ENCODE results near the gene C1orf35.

C1orf35 gene

DNA sequence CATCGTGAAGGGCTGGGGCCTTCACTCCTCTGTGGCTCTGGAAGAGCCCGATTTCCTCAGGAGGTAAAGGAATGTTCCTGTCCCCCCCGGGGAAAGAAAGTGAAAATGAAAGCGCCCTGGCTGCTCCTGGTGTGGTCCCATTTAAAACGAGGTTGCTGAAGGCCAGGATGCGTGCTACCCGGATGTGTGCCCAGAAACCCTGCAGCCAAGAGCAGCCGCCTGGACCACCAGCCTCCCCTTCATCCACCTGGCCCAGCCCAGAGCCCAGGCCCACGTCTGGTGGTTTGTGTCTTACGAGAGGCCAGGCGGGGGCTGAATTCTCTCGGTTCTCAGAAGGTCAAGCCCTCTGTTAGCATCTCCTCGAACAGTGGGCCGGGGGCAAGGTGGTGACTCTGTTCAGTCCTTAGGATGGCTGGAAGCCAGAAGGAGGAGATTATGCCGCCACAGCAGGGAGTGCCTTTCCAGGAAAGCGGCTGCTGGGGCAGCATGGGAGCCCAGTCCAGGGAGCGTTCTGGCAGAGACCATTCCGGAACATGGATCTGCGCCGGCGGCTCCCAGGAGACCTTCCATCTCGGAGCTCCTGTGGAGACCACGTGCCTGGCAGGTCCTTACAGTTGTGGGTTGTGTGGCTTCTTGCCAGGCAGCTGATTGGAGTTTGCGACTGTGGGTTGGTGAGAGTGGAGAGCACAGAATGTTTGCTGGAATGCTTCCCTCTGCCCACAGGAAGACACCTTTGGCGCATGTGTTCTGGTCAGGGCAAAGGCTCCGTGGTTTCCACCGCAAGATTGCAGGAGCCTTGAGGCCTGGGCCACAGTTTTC, 38.3 kb upstream of the C1orf35 start:
- 0 out of 2 replicates have a peak, but pooled peaks have one; percentile 13 for TF ChIP-seq ZFX (IDR thresholded peaks at IDR 0.05)
- TF ChIP-seq, protein P1, sequence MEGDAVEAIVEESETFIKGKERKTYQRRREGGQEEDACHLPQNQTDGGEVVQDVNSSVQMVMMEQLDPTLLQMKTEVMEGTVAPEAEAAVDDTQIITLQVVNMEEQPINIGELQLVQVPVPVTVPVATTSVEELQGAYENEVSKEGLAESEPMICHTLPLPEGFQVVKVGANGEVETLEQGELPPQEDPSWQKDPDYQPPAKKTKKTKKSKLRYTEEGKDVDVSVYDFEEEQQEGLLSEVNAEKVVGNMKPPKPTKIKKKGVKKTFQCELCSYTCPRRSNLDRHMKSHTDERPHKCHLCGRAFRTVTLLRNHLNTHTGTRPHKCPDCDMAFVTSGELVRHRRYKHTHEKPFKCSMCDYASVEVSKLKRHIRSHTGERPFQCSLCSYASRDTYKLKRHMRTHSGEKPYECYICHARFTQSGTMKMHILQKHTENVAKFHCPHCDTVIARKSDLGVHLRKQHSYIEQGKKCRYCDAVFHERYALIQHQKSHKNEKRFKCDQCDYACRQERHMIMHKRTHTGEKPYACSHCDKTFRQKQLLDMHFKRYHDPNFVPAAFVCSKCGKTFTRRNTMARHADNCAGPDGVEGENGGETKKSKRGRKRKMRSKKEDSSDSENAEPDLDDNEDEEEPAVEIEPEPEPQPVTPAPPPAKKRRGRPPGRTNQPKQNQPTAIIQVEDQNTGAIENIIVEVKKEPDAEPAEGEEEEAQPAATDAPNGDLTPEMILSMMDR (conservative IDR thresholded peaks at IDR 0.05): no peak
- peak overlapping the region; percentile 92 for H3K27ac ChIP-seq

DNA sequence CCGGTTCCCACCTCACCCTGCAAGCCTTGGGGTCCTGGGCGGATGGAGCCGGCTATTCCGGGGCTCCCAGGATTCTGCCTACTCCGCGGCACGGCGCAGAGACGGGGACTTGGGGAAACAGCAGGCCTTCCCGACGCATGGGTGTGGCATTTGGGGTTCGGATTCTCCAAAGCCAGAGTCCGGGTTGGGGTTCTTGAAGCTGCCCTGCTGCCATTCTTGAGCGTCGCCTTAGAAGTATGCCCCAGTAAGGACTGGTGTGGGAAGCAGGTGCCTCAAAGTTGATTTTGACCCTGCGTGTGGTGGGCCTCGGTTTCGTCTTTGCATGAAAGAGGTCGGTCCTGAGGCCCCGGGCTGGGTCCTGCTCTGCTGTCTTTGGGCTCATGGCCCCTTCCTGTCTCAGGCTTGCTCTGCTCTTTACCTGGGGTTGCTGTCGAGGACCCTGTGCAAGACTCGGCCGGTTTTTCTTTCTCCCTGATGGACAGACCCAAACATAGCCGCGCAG, 37.6 kb upstream of the C1orf35 start:
- TF ChIP-seq ZFX (IDR thresholded peaks at IDR 0.05): no peak
- TF ChIP-seq, protein P1 (conservative IDR thresholded peaks at IDR 0.05): no peak
- peak overlapping the region; percentile 92 for H3K27ac ChIP-seq

DNA sequence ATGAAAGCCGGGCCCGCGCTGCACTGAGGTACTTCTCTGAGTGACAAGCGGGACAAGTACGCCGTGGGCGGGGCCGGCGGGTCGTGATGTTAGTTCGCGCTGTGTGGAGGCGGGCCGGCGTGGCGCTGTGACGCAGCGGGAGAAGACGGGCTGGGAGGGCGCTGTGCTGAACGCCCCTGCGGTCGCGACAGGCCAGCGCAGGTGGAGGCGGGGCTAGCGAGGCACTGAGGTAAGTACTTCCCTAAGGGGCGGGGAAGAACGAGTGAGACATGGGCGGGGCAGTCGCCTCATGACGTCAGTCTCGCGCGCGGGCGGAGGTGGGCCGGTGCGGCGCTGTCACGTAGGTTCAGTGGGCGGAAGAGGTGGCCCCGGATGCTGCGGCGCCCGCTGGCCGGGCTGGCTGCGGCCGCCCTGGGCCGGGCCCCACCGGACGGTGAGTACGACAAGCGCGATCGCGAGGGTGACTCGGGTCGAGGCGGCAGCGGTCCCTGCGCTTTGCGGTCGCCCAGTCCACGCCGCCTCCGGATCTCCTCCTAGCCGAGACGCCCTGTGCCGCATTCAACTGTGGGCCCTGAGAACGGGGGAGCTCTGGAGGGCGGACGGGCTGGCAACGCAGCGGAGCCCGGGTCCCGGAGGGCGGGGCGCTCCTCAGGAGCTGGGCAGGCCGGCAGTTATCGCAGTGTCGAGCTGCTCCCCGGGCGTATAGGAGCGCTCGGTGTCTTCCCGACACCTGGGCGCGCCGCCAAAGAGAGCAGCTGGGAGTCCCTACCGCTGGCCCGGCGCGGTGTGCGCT, 37.0 kb upstream of the C1orf35 start, which contains the start of gene GUK1:
GUK1 (plus strand) TSS at position 349 of the 793 bp plus-strand sequence; CDS start at position 373, 24 bp downstream.
- H3K27ac ChIP-seq: peak within 1 kb of the TSS; percentile 92
- peak; percentile 76; the same call in 1 of the 2 replicates for TF ChIP-seq ZFX (IDR thresholded peaks at IDR 0.05)
- TF ChIP-seq, protein P1 (conservative IDR thresholded peaks at IDR 0.05): no peak

DNA sequence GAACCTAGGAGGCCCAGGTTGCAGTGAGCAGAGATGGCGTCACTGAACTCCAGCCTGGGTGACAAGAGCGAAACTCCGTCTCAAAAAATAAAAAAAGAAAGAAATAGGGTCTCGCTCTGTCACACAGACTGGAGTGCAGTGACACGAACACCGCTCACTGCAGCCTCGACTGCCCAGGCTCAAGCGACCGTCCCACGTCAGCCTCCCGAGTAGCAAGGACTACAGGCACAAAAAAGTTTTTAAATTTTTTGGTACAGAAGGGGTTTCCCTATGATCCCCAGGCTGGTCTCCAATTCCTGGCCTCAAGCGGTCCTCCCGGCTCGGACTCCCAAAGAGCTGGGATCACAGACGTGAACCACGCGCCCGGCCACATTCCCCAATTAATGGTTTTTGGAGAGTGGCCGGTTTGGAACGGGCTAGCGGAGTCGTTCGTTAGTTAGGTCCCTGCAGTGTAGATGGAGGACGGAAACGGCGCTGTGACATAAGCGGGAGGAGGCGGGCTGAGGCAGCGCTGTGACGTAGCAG, 36.3 kb upstream of the C1orf35 start:
- H3K27ac ChIP-seq: peak overlapping the region; percentile 92
- TF ChIP-seq ZFX (IDR thresholded peaks at IDR 0.05): no peak
- TF ChIP-seq, protein P1 (conservative IDR thresholded peaks at IDR 0.05): no peak

DNA sequence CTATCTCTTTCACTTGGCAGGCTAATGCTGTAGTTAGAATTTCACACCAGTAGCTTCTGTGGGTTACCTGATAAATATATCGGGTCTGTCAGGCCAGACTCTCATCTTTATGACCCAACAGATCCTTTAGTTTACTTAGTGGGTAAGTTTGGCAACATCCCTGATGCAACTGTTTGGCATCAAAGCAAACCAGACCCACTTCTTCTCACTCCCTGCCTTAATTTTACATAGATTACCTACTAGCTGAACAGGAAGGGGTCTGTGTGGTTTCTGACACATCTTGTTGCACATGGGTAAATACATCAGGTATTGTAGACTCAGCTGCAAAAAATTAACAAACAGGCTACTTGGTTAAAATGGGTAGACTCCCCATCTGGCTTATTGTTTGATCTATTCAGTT, 33.8 kb upstream of the C1orf35 start:
- H3K27ac ChIP-seq: no peak overlapping the region
- TF ChIP-seq, protein P1 (conservative IDR thresholded peaks at IDR 0.05): no peak
- TF ChIP-seq ZFX (IDR thresholded peaks at IDR 0.05): no peak

DNA sequence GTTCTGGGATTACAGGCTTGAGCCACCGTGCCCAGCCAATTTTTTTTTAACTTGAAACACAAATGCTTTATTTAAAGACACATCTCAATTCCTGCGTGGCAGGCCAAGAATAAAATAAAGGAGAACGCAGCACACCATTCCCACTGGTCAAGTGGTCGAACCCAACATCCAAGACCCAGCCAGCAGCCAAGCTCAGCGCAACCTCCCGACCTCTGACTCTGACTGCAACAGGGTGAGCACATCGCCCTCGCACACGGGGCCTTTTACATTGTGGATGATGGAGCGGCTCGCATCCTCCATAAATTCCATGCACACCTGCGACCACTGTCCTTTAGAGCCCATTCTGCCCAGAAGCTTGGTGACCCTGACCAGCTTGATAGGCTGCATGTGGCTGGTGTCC, 31.5 kb upstream of the C1orf35 start:
- TF ChIP-seq, protein P1 (conservative IDR thresholded peaks at IDR 0.05): no peak
- no peak for TF ChIP-seq ZFX (IDR thresholded peaks at IDR 0.05)
- H3K27ac ChIP-seq: no peak overlapping the region

All from C4-2B (cell line).